Measurements from ENCODE around the gene FBXO24.

FBXO24 gene

DNA sequence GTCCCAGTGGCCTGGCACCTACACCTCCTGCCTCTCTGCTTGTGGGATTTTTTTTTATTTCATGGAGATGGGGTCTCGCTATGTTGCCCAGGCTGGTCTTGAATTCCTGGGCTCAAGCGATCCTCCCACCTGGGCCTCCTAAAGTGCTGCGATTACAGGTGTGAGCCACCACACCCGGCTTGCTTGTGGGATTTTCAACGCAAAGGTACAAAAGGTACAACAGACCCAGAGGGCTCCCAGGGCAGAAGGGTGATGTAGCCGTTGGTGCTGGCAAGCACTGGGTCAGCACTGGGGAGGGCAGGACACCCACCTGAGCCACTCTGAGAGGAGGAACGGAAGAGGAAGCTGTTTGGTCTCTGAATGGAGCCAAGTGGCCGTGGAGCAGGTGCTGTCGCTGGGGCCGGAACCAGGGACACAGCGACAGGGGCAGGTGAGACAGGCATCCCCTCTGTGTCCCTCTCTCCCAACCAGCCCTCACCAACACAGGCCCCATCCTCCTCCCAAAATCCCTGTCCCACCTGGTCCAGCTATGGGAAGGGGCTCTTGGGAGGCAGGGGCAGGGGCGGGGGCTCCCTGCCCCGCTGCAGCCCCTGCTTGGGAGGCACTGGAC is 9.6 kb upstream of the FBXO24 start:
- no peak for DNase-seq (ENCODE audit: low read depth)
- TF ChIP-seq, protein P1, sequence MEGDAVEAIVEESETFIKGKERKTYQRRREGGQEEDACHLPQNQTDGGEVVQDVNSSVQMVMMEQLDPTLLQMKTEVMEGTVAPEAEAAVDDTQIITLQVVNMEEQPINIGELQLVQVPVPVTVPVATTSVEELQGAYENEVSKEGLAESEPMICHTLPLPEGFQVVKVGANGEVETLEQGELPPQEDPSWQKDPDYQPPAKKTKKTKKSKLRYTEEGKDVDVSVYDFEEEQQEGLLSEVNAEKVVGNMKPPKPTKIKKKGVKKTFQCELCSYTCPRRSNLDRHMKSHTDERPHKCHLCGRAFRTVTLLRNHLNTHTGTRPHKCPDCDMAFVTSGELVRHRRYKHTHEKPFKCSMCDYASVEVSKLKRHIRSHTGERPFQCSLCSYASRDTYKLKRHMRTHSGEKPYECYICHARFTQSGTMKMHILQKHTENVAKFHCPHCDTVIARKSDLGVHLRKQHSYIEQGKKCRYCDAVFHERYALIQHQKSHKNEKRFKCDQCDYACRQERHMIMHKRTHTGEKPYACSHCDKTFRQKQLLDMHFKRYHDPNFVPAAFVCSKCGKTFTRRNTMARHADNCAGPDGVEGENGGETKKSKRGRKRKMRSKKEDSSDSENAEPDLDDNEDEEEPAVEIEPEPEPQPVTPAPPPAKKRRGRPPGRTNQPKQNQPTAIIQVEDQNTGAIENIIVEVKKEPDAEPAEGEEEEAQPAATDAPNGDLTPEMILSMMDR (conservative IDR thresholded peaks at IDR 0.05; ENCODE audit: low read depth, low read length): no peak
- no peak overlapping the region for H3K4me3 ChIP-seq (ENCODE audit: low read length)

DNA sequence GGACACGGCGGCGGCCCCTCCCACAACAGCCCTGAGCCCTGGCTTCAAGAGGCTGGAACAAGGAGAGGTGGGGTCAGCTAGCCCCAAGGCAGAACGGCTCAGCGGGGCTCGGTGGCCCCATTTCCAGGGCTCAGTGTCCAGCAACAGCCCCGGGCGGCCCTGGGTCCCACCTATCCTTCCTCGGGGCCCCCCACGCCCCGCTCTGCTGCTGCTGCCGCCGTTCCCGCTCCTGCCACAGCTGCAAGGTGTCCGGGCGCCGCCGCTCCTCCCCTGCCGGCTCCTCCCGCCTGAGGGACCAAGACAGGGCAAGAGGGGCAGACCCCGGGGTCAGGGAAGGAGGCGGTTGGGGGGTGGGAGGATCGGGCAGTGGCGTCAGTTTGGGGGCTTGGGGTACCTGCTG is 9.0 kb upstream of the FBXO24 start:
- TF ChIP-seq, protein P1 (conservative IDR thresholded peaks at IDR 0.05; ENCODE audit: low read depth, low read length): no peak
- no peak for DNase-seq (ENCODE audit: low read depth)
- no peak overlapping the region for H3K4me3 ChIP-seq (ENCODE audit: low read length)

DNA sequence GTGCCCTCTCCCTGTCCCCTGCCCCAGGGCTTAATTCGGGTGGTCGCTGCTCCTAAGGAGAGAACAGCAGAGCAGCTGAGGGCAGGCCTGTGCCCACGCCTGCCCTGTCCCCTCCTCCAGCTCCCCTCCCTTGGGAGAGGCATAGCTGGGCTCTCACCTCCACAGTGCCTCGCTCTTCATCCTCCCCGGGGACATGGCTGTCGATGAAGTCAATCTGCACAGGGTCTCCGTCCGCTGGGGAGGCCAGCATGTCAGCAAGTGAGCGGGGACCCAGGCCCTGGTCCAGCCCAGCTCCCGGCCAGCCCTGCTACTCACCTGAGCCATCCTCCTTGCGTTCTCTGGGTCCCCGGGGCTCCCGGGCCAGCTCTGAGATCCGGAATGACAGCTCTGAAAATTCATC is 8.6 kb upstream of the FBXO24 start:
- no peak for DNase-seq (ENCODE audit: low read depth)
- no peak overlapping the region for H3K4me3 ChIP-seq (ENCODE audit: low read length)
- TF ChIP-seq, protein P1 (conservative IDR thresholded peaks at IDR 0.05; ENCODE audit: low read depth, low read length): no peak

DNA sequence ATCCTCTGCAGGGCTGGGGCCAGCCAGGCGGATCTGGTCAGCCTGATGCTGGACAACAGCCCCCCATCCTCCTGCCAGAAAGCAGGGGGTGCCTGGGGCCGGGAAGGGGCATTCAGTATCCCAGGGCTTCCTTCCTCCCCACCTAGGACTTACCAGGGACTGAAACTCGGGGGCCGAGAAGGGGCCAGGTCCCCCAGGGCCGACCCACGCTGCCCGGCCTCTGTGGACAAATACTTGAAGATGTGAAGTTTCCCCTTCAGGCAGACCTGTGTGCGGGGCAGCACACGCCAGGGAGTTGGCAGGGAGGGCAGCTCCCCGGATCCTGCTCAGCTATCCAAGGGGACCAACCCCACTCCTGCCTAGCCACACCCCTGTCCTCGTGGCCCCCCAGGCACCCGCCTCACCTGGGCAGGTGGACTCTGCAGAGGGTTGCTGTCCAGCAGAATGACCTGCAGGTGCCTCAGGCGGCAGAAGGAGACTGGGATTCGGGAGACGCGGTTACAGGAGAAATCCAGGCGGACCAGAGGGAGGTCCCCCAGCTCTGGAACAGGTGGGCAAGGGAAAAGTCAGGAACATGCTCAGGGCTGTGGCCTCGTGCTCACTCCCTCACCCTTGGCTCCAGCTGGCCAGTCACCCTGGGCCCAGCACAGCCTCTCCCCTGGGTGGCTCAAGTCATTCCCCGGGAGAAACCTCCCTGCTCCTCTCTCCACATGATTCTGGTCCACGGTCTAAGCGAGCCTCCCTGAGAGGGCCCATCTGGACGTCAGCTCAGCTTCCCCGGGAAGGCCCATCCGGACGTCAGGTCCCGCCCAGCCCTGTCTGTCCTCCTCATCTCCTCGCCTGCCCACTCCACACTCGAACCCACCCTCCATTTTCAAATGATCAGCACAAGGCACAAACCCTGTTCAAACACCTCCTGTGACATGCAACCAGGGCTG is 7.6 kb upstream of the FBXO24 start:
- H3K4me3 ChIP-seq (ENCODE audit: low read length): no peak overlapping the region
- TF ChIP-seq, protein P1 (conservative IDR thresholded peaks at IDR 0.05; ENCODE audit: low read depth, low read length): no peak
- no peak for DNase-seq (ENCODE audit: low read depth)

DNA sequence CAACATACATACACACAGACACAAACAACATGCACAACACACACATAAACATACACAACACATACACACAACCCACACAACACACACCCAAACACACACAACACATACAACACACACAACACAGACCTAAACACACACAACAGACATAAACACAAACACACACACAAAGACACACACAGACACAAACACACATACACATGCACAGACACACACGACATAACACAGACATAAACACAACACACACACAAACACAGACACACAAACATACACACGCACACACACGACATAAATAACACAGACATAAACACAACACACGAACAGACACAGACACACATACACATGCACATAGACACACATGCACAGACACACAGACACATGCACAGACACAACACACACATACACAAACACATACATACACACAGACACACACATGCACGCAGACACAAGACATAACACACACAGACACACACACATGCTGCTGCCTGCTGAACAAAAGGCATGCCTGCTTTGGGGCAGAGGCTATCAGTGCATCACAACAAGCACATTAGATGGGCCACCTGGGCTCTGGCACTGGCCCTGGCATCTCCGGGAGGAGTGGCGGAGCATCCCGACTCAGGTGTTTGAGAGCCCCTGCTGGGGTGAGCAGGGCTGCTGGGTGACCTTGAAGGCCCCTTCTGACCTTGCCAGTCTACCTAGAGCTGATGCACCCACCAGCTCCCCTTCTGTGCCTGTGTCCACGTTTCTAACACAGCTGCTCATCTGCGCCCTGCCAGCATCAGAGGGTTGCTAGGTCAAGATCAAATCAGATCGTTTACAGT is 5.5 kb upstream of the FBXO24 start:
- no peak overlapping the region for H3K4me3 ChIP-seq (ENCODE audit: low read length)
- TF ChIP-seq, protein P1 (conservative IDR thresholded peaks at IDR 0.05; ENCODE audit: low read depth, low read length): no peak
- DNase-seq (ENCODE audit: low read depth): no peak

DNA sequence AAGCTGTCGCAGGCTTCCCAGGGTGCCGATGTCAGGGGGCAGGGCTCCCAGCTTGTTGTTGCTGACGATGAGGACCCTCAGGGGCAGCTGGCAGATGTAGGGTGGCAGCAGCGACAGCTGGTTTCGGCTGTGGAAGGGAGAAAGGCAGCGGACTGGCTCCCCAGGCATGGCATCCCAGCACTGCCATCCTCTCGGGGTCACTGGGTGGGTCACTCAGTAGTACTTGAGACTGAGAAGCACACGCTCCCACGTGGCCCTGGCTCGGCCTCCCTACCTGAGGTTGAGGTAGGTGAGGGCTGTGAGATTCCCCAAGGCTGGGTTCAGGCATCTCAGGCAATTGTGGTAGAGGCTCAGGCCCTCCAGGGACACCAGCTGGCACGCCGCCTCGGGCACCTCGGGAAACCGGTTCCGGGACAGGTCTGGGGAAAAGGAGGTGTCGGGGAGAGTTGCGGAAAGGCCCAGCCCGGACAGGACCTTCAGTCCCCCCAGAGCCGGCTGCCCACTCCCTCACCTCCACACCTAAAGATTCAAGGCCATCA is 4.0 kb upstream of the FBXO24 start:
- TF ChIP-seq, protein P1 (conservative IDR thresholded peaks at IDR 0.05; ENCODE audit: low read depth, low read length): no peak
- no peak for DNase-seq (ENCODE audit: low read depth)
- no peak overlapping the region for H3K4me3 ChIP-seq (ENCODE audit: low read length)

Measured in retinal pigment epithelial cell (primary cell).